Measurements from ENCODE around the gene S100A8.
"Not testable (repeated sequence)": the region's sequence is repeated elsewhere in the genome, so short reads cannot be mapped to it uniquely, and the experiment has no call there.

S100A8 gene

DNA sequence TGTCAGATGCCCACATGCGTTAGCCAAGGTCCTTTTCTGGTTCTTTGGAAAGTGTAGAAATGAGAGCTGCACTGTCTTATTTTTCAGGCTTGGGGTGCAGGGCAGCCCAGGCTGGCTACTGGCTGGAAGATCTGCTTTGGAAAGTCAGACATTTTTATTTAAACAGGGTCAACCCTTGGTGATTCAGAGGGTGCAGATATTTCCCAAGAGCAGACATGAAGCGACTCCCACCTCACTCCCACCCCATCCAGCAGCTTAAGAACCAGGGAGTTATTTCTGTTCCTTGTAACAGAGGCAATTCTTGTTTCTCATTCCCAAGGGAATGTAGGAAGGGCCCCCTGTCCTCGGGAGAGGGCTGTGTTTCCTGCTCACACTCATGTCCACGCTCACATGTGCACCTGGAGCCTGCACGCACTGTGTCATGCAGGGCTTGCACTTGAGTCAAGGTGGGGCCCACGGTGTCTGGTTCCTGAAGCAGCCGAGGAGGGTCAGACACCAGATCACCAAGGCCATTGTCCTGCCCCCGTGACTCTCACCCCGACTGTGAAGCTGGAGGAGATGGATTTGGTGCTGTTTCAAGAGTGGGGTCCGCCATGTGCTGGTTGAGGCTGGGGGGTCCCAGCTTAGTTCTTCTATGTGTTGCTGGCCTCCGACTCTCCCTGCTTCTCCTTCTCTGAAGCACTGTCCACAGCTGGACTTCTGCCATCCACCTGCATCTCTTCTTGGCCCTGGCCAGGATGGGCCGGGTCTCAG is 26.4 kb upstream of the S100A8 start:
- TF ChIP-seq, protein P1, sequence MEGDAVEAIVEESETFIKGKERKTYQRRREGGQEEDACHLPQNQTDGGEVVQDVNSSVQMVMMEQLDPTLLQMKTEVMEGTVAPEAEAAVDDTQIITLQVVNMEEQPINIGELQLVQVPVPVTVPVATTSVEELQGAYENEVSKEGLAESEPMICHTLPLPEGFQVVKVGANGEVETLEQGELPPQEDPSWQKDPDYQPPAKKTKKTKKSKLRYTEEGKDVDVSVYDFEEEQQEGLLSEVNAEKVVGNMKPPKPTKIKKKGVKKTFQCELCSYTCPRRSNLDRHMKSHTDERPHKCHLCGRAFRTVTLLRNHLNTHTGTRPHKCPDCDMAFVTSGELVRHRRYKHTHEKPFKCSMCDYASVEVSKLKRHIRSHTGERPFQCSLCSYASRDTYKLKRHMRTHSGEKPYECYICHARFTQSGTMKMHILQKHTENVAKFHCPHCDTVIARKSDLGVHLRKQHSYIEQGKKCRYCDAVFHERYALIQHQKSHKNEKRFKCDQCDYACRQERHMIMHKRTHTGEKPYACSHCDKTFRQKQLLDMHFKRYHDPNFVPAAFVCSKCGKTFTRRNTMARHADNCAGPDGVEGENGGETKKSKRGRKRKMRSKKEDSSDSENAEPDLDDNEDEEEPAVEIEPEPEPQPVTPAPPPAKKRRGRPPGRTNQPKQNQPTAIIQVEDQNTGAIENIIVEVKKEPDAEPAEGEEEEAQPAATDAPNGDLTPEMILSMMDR (IDR thresholded peaks at IDR 0.05; ENCODE audit: low read depth, low read length, missing control alignments), result no peak
- in situ Hi-C loops (cut with HindIII; ENCODE audit: low sequenced_read_pairs), result loop anchor here (10.0 kb wide), 1 partner anchor 53 kb away; no protein-coding TSS in a partner anchor
- no peak overlapping the region for H3K4me3 ChIP-seq (ENCODE audit: low read depth, low read length)
- no peak for DNase-seq (ENCODE audit: low read depth)

DNA sequence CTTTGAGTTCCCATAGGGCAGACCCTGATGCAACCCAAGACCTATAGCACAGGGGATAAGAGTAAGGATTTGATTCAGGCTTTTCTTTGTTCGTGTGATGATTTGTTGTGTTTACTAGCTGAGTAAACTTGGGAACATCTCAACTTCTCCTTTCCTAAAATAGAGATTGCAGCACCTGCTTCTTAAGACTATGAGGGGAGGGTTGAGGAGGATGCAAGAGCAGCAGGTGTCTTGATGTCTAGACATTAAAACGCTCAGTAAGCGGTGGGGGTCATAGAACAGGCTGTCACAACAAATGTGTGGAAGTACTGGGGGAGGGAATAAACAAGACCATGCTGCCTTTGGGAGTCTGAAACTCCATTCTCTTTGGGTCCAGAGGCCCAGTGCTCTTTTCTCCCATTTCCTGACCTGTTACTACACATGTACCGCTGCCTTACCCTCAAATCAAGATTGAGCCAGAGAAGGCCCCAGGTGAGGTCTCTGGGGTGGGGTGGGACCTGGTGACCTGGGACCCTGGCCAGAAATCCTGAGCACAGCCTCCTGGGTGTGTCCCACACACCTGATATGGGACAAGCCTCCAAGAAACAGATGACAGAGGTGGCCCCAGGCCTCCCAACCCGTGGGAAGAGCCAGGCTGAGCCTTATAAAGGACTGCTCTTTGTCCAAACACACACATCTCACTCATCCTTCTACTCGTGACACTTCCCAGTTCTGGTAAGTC is 25.1 kb upstream of the S100A8 start, which contains the start of gene S100A7A:
S100A7A (plus strand) TSS at position 671 of the 721 bp plus-strand sequence. CDS start 1,563 bp downstream, outside the sequence.
- H3K4me3 ChIP-seq (ENCODE audit: low read depth, low read length), result no peak within 1 kb of the TSS
- TF ChIP-seq, protein P1 (IDR thresholded peaks at IDR 0.05; ENCODE audit: low read depth, low read length, missing control alignments), result no peak
- DNase-seq (ENCODE audit: low read depth), result no peak
- in situ Hi-C loops (cut with HindIII; ENCODE audit: low sequenced_read_pairs), result loop anchor here (10.0 kb wide), 1 partner anchor 51 kb away; no protein-coding TSS in a partner anchor

DNA sequence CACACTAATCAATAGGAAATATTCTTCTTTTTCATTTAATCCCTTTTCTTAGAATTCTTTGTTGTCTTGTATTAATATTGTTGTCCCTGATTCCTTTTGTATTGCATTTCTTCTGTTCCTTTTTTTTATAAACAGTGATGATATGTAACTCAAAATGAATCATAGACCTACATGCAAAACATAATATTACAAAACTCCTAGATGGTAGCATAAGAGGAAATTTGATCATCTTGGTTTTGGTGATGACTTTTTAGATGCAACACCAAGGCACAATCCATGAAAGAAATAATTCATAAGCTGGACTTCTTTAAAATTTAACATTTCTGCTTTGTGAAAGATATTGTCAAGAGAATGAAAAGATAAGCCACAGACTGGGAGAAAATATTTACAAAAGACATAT is 23.1 kb upstream of the S100A8 start:
- in situ Hi-C loops (cut with HindIII; ENCODE audit: low sequenced_read_pairs), result loop anchor here (10.0 kb wide), 1 partner anchor 49 kb away; no protein-coding TSS in a partner anchor
- DNase-seq (ENCODE audit: low read depth); H3K4me3 ChIP-seq (ENCODE audit: low read depth, low read length): not testable (repeated sequence)

DNA sequence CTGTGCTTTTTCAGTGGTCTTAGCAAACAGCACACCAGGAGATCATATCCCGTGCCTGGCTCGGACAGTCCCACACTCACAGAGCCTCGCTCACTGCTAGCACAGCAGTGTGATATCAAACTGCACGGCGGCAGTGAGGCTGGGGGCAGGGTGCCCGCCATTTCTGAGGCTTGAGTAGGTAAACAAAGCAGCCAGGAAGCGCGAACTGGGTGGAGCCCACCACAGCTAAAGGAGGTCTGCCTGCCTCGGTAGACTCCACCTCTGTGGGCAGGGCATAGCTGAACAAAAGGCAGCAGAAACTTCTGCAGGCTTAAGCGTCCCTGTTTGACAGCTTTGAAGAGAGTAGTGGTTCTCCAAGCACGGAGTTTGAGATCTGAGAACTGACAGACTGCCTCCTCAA is 16.4 kb upstream of the S100A8 start:
- DNase-seq (ENCODE audit: low read depth); H3K4me3 ChIP-seq (ENCODE audit: low read depth, low read length); in situ Hi-C loops (cut with HindIII; ENCODE audit: low sequenced_read_pairs): not testable (repeated sequence)

DNA sequence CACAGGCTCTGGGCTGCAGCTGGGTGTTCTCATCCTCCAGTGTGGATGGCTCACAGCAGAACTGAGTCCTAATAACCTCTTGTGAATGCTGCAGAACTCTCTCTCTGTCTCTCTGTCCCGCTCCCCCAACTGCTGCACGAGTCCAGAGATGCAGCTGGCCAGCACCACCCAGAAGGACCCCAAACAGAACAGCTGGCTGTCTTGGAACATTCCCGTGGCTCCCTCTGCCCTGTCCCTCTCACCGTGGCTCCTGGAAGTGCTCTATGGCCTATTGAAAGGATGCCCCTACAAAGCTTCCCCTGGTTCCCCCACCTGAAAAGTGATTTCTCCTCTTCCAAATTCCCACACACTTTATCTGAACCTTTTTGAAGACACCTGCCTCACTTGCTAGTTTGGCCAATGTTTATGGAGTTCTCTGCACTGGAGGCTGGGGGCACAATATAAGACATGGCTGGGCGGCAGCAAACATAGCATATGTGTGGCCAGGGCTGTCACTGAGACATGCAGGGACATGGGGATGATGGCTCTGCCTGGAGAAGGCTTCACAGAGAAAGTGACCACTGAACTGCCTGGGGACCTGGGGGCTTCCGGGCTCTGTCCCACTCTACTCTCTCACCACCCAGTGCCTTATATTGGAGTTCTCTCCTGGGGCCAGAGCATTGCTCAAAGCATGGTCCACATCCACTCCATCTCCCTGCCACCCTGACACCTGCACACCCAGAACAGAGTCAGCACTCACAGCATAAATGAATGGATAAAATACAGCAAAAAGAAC is 15.1 kb upstream of the S100A8 start:
- DNase-seq (ENCODE audit: low read depth); H3K4me3 ChIP-seq (ENCODE audit: low read depth, low read length); in situ Hi-C loops (cut with HindIII; ENCODE audit: low sequenced_read_pairs): not testable (repeated sequence)

DNA sequence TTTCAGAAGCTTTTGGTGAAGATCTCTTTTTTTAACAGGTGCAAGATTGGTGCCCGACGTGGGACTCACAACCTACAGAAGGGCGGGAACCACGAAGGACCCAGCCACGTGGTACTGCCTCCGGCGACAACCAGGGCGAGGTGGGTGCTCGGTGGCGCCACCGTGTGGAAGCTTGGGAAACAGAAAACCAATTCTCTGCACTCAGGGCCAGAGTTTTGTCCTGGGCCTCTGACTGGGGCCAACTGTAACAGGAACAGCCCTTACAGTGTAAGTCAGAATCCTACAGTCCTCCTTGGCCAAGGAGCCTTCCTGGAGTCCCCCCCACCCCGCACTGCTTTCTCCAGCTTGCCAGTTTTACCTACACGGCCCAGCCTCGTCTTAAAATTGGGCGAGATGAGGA is 13.9 kb upstream of the S100A8 start:
- DNase-seq (ENCODE audit: low read depth), result no peak
- no peak overlapping the region for H3K4me3 ChIP-seq (ENCODE audit: low read depth, low read length)
- TF ChIP-seq, protein P1 (IDR thresholded peaks at IDR 0.05; ENCODE audit: low read depth, low read length, missing control alignments), result no peak
- in situ Hi-C loops (cut with HindIII; ENCODE audit: low sequenced_read_pairs), result no loop called here

DNA sequence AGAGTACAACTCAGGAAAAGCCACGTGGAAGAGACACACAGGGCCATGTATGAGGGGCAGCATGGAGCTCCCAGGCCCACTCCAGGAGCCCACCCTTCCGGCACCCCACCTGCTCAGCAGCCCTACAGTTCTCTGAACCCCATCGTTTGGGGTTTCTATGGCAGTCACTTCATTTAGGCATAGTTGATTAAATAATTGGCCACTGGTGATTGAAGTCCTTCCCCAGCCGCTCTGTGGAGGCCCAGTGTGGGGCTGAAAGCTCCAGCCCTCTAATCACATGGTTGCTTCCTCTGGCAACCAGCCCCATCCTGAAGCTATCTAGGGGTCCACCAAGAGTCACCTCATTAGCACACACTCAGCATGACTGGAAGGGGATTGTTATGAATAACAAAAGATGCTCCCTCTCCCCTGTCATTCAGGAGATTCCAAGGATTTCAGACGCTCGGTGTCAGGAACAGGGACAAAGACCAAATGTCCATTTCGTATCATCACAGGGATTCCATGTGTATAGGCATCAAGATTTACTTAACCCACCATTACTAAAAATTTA is 13.3 kb upstream of the S100A8 start:
- DNase-seq (ENCODE audit: low read depth), result no peak
- in situ Hi-C loops (cut with HindIII; ENCODE audit: low sequenced_read_pairs), result no loop called here
- TF ChIP-seq, protein P1 (IDR thresholded peaks at IDR 0.05; ENCODE audit: low read depth, low read length, missing control alignments), result no peak
- no peak overlapping the region for H3K4me3 ChIP-seq (ENCODE audit: low read depth, low read length)

Data from astrocyte of the cerebellum (primary cell).